Nephron progenitor cell (in vitro differentiated cells): ENCODE measurements around the gene SH3BP5L.
"Not testable (repeated sequence)": the region's sequence is repeated elsewhere in the genome, so short reads cannot be mapped to it uniquely, and the experiment has no call there.

Source experiments
- DNase-seq: peaks from one replicate; pipeline ENCODE4 v3.0.0; 2021
- H3K27ac Mint-ChIP-seq: 2 replicates; pipeline ENCODE4 v1.8.0; 2021; ENCODE audit warnings: mild to moderate bottlenecking, moderate library complexity, mixed read lengths
- H3K27me3 Mint-ChIP-seq: 2 replicates; pipeline ENCODE4 v1.8.0; 2021; ENCODE audit warnings: mild to moderate bottlenecking, low read depth, mixed read lengths; ENCODE audit not compliant: poor library complexity
- H3K36me3 Mint-ChIP-seq: 2 replicates; pipeline ENCODE4 v1.8.0; 2021; ENCODE audit warnings: low read depth, mixed read lengths
- H3K4me1 Mint-ChIP-seq: 2 replicates; pipeline ENCODE4 v1.8.0; 2021; ENCODE audit warnings: mixed read lengths
- H3K4me3 Mint-ChIP-seq: 2 replicates; pipeline ENCODE4 v1.8.0; 2021; ENCODE audit warnings: mild to moderate bottlenecking, moderate library complexity, mixed read lengths
- H3K9me3 Mint-ChIP-seq: 2 replicates; pipeline ENCODE4 v1.8.0; 2021; ENCODE audit warnings: mild to moderate bottlenecking, moderate library complexity, mixed read lengths
- TF ChIP-seq, protein P1 (sequence below): fragments of 200-600 bp; sonication (generic); IDR thresholded peaks from 2 replicates; pipeline ENCODE4 v1.5.0; 2021; ENCODE audit warnings: antibody characterized with exemption

SH3BP5L gene

GRCh38 chr1:248807067-248807737 is 18.5 kb downstream of the SH3BP5L start:
- Mint-ChIP-seq H3K27ac (no peak overlapping the region), H3K9me3 (peaks cover 24% of the 10 kb centered on the region), H3K36me3 (peaks cover 6% of the 10 kb centered on the region), H3K4me3 (no peak overlapping the region), H3K27me3 (peaks cover 11% of the 10 kb centered on the region), H3K4me1 (peaks cover 4% of the 10 kb centered on the region)
- DNase-seq = peak; percentile 65
- TF ChIP-seq, protein P1, sequence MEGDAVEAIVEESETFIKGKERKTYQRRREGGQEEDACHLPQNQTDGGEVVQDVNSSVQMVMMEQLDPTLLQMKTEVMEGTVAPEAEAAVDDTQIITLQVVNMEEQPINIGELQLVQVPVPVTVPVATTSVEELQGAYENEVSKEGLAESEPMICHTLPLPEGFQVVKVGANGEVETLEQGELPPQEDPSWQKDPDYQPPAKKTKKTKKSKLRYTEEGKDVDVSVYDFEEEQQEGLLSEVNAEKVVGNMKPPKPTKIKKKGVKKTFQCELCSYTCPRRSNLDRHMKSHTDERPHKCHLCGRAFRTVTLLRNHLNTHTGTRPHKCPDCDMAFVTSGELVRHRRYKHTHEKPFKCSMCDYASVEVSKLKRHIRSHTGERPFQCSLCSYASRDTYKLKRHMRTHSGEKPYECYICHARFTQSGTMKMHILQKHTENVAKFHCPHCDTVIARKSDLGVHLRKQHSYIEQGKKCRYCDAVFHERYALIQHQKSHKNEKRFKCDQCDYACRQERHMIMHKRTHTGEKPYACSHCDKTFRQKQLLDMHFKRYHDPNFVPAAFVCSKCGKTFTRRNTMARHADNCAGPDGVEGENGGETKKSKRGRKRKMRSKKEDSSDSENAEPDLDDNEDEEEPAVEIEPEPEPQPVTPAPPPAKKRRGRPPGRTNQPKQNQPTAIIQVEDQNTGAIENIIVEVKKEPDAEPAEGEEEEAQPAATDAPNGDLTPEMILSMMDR = peak; percentile 76

GRCh38 chr1:248805876-248806275 is 19.8 kb downstream of the SH3BP5L start:
- Mint-ChIP-seq H3K36me3 (no peaks in the 10 kb centered on the region), H3K27me3 (peaks cover 14% of the 10 kb centered on the region), H3K4me1 (peaks cover 4% of the 10 kb centered on the region), H3K27ac (no peak overlapping the region), H3K4me3 (no peak overlapping the region), H3K9me3 (peaks cover 36% of the 10 kb centered on the region)
- TF ChIP-seq, protein P1 = no peak
- DNase-seq = no peak

DNA sequence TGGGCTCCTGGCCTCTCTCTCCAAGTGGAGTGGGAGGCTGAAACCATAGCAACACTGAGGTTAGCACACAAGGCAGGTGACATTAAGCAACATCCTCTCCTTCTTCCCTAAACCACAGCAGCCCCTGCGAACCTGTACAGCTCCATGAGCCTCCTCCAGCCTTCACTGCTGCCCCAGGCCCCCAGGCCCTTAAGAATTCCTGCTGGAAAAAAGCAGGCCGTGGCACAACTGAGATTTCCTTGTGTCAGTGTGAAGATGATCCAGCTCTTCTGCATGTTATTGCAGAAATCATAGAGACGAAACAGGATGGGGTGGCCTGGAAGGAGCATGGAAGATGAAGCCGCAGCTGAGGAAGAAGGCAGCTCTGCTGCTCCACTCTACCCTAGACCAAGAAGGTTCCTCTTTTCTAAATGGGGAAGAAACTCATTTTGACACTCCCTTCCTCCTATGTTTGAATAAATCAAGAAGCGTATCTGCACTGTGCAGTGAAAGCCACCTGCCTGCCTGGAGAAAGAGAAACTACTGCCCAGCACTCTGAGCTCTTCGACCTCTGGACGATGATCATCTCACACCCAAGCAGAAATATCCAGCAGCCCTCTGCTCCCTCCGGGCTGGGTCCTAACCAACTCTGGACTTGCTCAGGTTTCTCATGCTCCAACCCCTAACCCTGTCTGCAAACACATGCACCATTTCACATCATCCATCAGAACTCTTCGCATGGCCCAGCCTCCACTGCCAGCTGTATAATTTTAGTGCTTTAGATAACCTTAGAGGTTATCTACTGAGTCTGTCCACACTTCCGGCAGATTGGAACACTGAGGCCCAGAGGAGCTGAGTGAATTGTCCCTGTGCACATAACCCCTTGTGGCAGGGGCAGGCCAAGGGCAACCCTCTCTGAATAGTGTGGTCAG is 20.7 kb downstream of the SH3BP5L start:
- Mint-ChIP-seq H3K4me1 (peaks cover 4% of the 10 kb centered on the region), H3K27ac (no peak overlapping the region), H3K4me3 (no peak overlapping the region), H3K27me3 (peaks cover 14% of the 10 kb centered on the region), H3K36me3 (no peaks in the 10 kb centered on the region), H3K9me3 (peaks cover 40% of the 10 kb centered on the region)
- no peak for DNase-seq
- TF ChIP-seq, protein P1 = no peak

- Mint-ChIP-seq H3K27me3 (peaks cover 14% of the 10 kb centered on the region), H3K9me3 (peaks cover 40% of the 10 kb centered on the region)
- H3K36me3 Mint-ChIP-seq, DNase-seq, H3K27ac Mint-ChIP-seq, H3K4me3 Mint-ChIP-seq, H3K4me1 Mint-ChIP-seq: not testable (repeated sequence)
Measured at GRCh38 chr1:248803501-248803900, 22.2 kb downstream of the SH3BP5L start.

DNA sequence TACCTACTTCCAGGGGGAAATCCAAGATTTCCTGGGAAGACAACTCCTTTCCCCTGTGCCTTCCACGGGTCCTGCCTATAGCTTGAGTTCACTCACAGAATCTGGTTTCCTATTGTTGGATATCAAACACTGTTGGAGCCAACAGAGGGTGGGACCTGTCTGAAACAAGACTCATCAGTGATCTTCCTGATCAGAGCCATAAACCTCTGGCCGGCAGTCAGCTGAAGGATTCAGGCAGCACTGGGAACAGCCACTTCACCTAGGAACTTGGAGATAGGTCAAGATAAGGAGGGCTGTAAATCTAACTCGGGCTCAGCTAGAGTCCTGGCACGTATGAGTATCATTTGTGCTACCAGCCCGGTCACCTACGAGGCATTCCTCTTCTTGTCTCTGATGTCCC is 23.3 kb downstream of the SH3BP5L start:
- Mint-ChIP-seq H3K4me1 (peaks cover 4% of the 10 kb centered on the region), H3K36me3 (no peaks in the 10 kb centered on the region), H3K27ac (no peak overlapping the region), H3K4me3 (no peak overlapping the region), H3K9me3 (peaks cover 45% of the 10 kb centered on the region), H3K27me3 (peaks cover 18% of the 10 kb centered on the region)
- DNase-seq = no peak
- TF ChIP-seq, protein P1 = no peak

DNA sequence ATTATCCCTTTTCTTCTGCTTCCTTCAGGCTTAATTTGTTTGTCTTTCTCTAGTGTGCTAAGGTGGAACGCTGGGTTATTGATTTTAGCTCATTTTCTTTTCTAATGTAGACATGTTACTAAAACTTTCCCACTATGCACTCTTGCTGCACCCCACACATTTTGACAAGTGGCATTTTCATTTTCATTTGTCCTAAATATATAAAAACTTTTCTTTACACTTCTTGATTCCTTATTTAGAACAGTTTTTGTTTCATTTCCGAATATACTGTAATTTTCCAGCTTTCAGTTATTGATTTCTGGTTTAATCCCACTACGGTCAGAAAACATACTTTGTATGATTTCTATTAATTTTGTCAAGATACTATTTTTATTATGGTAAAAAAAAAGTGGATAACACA is 25.3 kb downstream of the SH3BP5L start:
- H3K27me3 Mint-ChIP-seq = peaks cover 10% of the 10 kb centered on the region
- H3K27ac Mint-ChIP-seq = no peak overlapping the region
- H3K9me3 Mint-ChIP-seq = peaks cover 57% of the 10 kb centered on the region
- H3K36me3 Mint-ChIP-seq = no peaks in the 10 kb centered on the region
- TF ChIP-seq, protein P1 = no peak
- DNase-seq = no peak
- H3K4me3 Mint-ChIP-seq = no peak overlapping the region
- H3K4me1 Mint-ChIP-seq = no peaks in the 10 kb centered on the region
